Astrocyte (in vitro differentiated cells and primary cell): ENCODE data around the gene GRK2. TPM values are rescaled to one million over a fixed set of nuclear protein-coding genes. Genes with fewer than 3 reads are reported as not detected.
A peak's percentile ranks its signal among the peaks of the same experiment; 100 is the strongest.

Source experiments
- DNase-seq: peaks from one replicate; pipeline ENCODE4 v3.0.0-alpha.2; 2010; ENCODE audit warnings: low read depth
- FAIRE-seq: peaks from 2 replicates; lab custom pipeline; 2011; peaks lifted over from hg19 to GRCh38; lab: Jason Lieb, UNC
- H2AFZ ChIP-seq: 2 replicates; pipeline ENCODE4 v1.6.0; 2012; ENCODE audit warnings: low read depth, low read length, inconsistent platforms
- H3K27ac ChIP-seq: 2 replicates; pipeline ENCODE4 v1.5.1; 2011; ENCODE audit warnings: low read depth, low read length, inconsistent platforms
- H3K27me3 ChIP-seq: 2 replicates; pipeline ENCODE4 v1.6.0; 2011; ENCODE audit warnings: low read length, inconsistent platforms; ENCODE audit not compliant: insufficient read depth
- H3K36me3 ChIP-seq: 2 replicates; pipeline ENCODE4 v1.5.1; 2011; ENCODE audit warnings: low read length, inconsistent platforms; ENCODE audit not compliant: insufficient read depth
- H3K4me1 ChIP-seq: 2 replicates; pipeline ENCODE4 v1.5.1; 2011; ENCODE audit warnings: low read length, inconsistent platforms; ENCODE audit not compliant: insufficient read depth
- H3K4me2 ChIP-seq: 2 replicates; pipeline ENCODE4 v1.6.0; 2012; ENCODE audit warnings: low read length, inconsistent platforms
- H3K4me3 ChIP-seq: 2 replicates; pipeline ENCODE4 v1.5.1; 2011; ENCODE audit warnings: low read depth, mild to moderate bottlenecking, low read length, inconsistent platforms; ENCODE audit not compliant: insufficient read depth
- H3K79me2 ChIP-seq: 2 replicates; pipeline ENCODE4 v1.6.0; 2012; ENCODE audit warnings: mild to moderate bottlenecking, low read length, inconsistent platforms; ENCODE audit not compliant: insufficient read depth
- H3K9ac ChIP-seq: 2 replicates; pipeline ENCODE4 v1.6.0; 2012; ENCODE audit warnings: mild to moderate bottlenecking, low read length, inconsistent platforms
- H3K9me3 ChIP-seq: 2 replicates; pipeline ENCODE4 v1.5.1; 2012; ENCODE audit warnings: low read depth, mild to moderate bottlenecking, low read length, inconsistent platforms; ENCODE audit not compliant: insufficient read depth
- H4K20me1 ChIP-seq: 2 replicates; pipeline ENCODE4 v1.6.0; 2012; ENCODE audit warnings: low read length, inconsistent platforms; ENCODE audit not compliant: insufficient read depth
- H3K27ac Mint-ChIP-seq: one replicate; pipeline ENCODE4 v1.8.0; 2021; ENCODE audit warnings: mild to moderate bottlenecking, mixed read lengths; ENCODE audit not compliant: unreplicated experiment
- H3K27me3 Mint-ChIP-seq: one replicate; pipeline ENCODE4 v1.8.0; 2021; ENCODE audit warnings: low read depth, mixed read lengths; ENCODE audit not compliant: unreplicated experiment
- H3K36me3 Mint-ChIP-seq: one replicate; pipeline ENCODE4 v1.8.0; 2021; ENCODE audit warnings: low read depth, mixed read lengths; ENCODE audit not compliant: unreplicated experiment
- H3K4me1 Mint-ChIP-seq: one replicate; pipeline ENCODE4 v1.8.0; 2021; ENCODE audit warnings: low read depth, mixed read lengths; ENCODE audit not compliant: unreplicated experiment
- H3K4me3 Mint-ChIP-seq: one replicate; pipeline ENCODE4 v1.8.0; 2021; ENCODE audit warnings: mild to moderate bottlenecking, moderate library complexity, mixed read lengths; ENCODE audit not compliant: unreplicated experiment
- H3K9me3 Mint-ChIP-seq: one replicate; pipeline ENCODE4 v1.8.0; 2021; ENCODE audit warnings: mild to moderate bottlenecking, mixed read lengths; ENCODE audit not compliant: unreplicated experiment
- CTCF ChIP-seq: IDR thresholded peaks from 2 replicates; pipeline ENCODE4 v1.5.1; 2011; ENCODE audit warnings: low read depth, mild to moderate bottlenecking, inconsistent platforms, low read length, moderate library complexity; ENCODE audit not compliant: insufficient read depth
- EZH2 ChIP-seq: IDR thresholded peaks from 2 replicates; pipeline ENCODE4 v1.6.1; 2012; ENCODE audit warnings: mild to moderate bottlenecking, low read length, inconsistent platforms; ENCODE audit not compliant: insufficient read depth
- total RNA-seq: library from RNA; stranded (reverse); gene quantifications from 2 replicates; pipeline ENCODE4 v1.2.1, GENCODE V29; 2021

The GRK2 gene
- total RNA-seq, 1 donor from 2014 or later = 34.0 TPM

GRCh38 chr11:67286621-67287333, 20.5 kb downstream of the GRK2 start:
- no peaks in the 10 kb centered on the region for H3K9me3 Mint-ChIP-seq
- no peaks in the 10 kb centered on the region for H3K9me3 ChIP-seq
- peaks cover 23% of the 10 kb centered on the region for H3K4me1 ChIP-seq
- H2AFZ ChIP-seq = no peak overlapping the region
- H3K27me3 ChIP-seq = no peaks in the 10 kb centered on the region
- no peak overlapping the region for H3K4me3 ChIP-seq
- no peak overlapping the region for H3K27ac ChIP-seq
- H4K20me1 ChIP-seq = peaks cover 16% of the 10 kb centered on the region
- peak overlapping the region; percentile 57 for H3K4me3 Mint-ChIP-seq
- no peak overlapping the region for H3K9ac ChIP-seq
- TF ChIP-seq EZH2 = no peak
- TF ChIP-seq CTCF = no peak
- FAIRE-seq = no peak
- peak overlapping the region; percentile 98 for H3K27ac Mint-ChIP-seq
- H3K4me1 Mint-ChIP-seq = peaks cover 13% of the 10 kb centered on the region
- peaks cover 18% of the 10 kb centered on the region for H3K36me3 ChIP-seq
- H3K79me2 ChIP-seq = peaks cover 23% of the 10 kb centered on the region
- H3K27me3 Mint-ChIP-seq = no peaks in the 10 kb centered on the region
- peaks cover 6% of the 10 kb centered on the region for H3K36me3 Mint-ChIP-seq
- no peak overlapping the region for H3K4me2 ChIP-seq
- no peak for DNase-seq

- H3K9me3 Mint-ChIP-seq = no peaks in the 10 kb centered on the region
- H4K20me1 ChIP-seq = peaks cover 23% of the 10 kb centered on the region
- FAIRE-seq (no peak), DNase-seq (no peak)
- peak overlapping the region; percentile 79 for H3K4me3 Mint-ChIP-seq
- H3K27me3 ChIP-seq = no peaks in the 10 kb centered on the region
- peak overlapping the region; percentile 98 for H3K27ac Mint-ChIP-seq
- H3K79me2 ChIP-seq = peaks cover 30% of the 10 kb centered on the region
- H3K27ac ChIP-seq = peak overlapping the region; percentile 70
- H3K27me3 Mint-ChIP-seq = no peaks in the 10 kb centered on the region
- H3K36me3 ChIP-seq = peaks cover 19% of the 10 kb centered on the region
- H3K4me3 ChIP-seq = peak overlapping the region; percentile 73
- no peaks in the 10 kb centered on the region for H3K9me3 ChIP-seq
- H3K36me3 Mint-ChIP-seq = peaks cover 10% of the 10 kb centered on the region
- peaks cover 30% of the 10 kb centered on the region for H3K4me1 ChIP-seq
- H3K4me1 Mint-ChIP-seq = peaks cover 14% of the 10 kb centered on the region
- H3K9ac ChIP-seq = peak overlapping the region; percentile 75
- H2AFZ ChIP-seq = peak overlapping the region; percentile 87
- no peak for TF ChIP-seq EZH2
- TF ChIP-seq CTCF = no peak
- peak overlapping the region; percentile 99 for H3K4me2 ChIP-seq
Observed at GRCh38 chr11:67287355-67288197, 21.3 kb downstream of the GRK2 start.
